SK-N-SH treated with all-trans-retinoic acid at 6 μM for 48 hours (cell line): ENCODE results near the gene GPR63.

Source experiments
- ATAC-seq: fragments of 200-7000 bp; cut with Tn5 transposase; 3 replicates; pipeline ENCODE4 v1.9.1; 2020; ENCODE audit warnings: mild to moderate bottlenecking, moderate library complexity
- ARNTL ChIP-seq: fragments of 450-650 bp; formaldehyde crosslinking; IDR thresholded peaks from 2 replicates; pipeline ENCODE4 v1.5.0; 2020; ENCODE audit warnings: low read depth, mild to moderate bottlenecking, moderate library complexity, borderline replicate concordance
- BACH2 ChIP-seq: fragments of 250-450 bp; sonication (Bioruptor Pico); IDR thresholded peaks from 2 replicates; pipeline ENCODE4 v1.9.0; 2021; ENCODE audit warnings: mild to moderate bottlenecking, borderline replicate concordance
- CREB5 ChIP-seq: fragments of 250-450 bp; sonication (Bioruptor Pico); IDR thresholded peaks from 2 replicates; pipeline ENCODE4 v1.5.1; 2020; ENCODE audit warnings: low read depth, mild to moderate bottlenecking, moderate library complexity
- CSDC2 ChIP-seq: fragments of 250-450 bp; sonication (Bioruptor Pico); IDR thresholded peaks from 2 replicates; pipeline ENCODE4 v1.5.0; 2020; ENCODE audit warnings: mild to moderate bottlenecking, moderate library complexity
- CSRNP3 ChIP-seq: fragments of 250-450 bp; sonication (Bioruptor Pico); IDR thresholded peaks from 2 replicates; pipeline ENCODE4 v1.5.1; 2021; ENCODE audit warnings: mild to moderate bottlenecking, moderate library complexity
- GLIS3 ChIP-seq: fragments of 250-450 bp; sonication (Bioruptor Pico); IDR thresholded peaks from 2 replicates; pipeline ENCODE4 v1.5.0; 2020; ENCODE audit warnings: mild to moderate bottlenecking, moderate library complexity
- ISL1 ChIP-seq: fragments of 250-450 bp; sonication (Bioruptor Pico); IDR thresholded peaks from 2 replicates; pipeline ENCODE4 v2.1.2; 2022; ENCODE audit warnings: mild to moderate bottlenecking, moderate library complexity
- OSR1 ChIP-seq: fragments of 250-450 bp; sonication (Bioruptor Pico); IDR thresholded peaks from 2 replicates; pipeline ENCODE4 v1.8.0; 2022; ENCODE audit warnings: moderate library complexity, mild to moderate bottlenecking, inconsistent platforms
- PATZ1 ChIP-seq: fragments of 250-450 bp; sonication (Bioruptor Pico); IDR thresholded peaks from 2 replicates; pipeline ENCODE4 v1.8.0; 2020; ENCODE audit warnings: mild to moderate bottlenecking, moderate library complexity, borderline replicate concordance
- POU6F1 ChIP-seq: fragments of 250-450 bp; sonication (Bioruptor Pico); IDR thresholded peaks from 2 replicates; pipeline ENCODE4 v1.8.0; 2021; ENCODE audit warnings: low read depth, mild to moderate bottlenecking, moderate library complexity, borderline replicate concordance
- PPARA ChIP-seq: fragments of 250-450 bp; sonication (Bioruptor Pico); IDR thresholded peaks from 2 replicates; pipeline ENCODE4 v1.5.0; 2020; ENCODE audit warnings: mild to moderate bottlenecking, borderline replicate concordance
- RARB ChIP-seq: fragments of 250-450 bp; sonication (Bioruptor Pico); IDR thresholded peaks from 2 replicates; pipeline ENCODE4 v1.8.0; 2021; ENCODE audit warnings: mild to moderate bottlenecking, moderate library complexity
- SNAI2 ChIP-seq: fragments of 250-450 bp; sonication (Bioruptor Pico); IDR thresholded peaks from 2 replicates; pipeline ENCODE4 v1.5.0; 2020; ENCODE audit warnings: mild to moderate bottlenecking, moderate library complexity
- TCF4 ChIP-seq: fragments of 250-450 bp; sonication (Bioruptor Pico); IDR thresholded peaks from 2 replicates; pipeline ENCODE4 v1.8.0; 2021; ENCODE audit warnings: mild to moderate bottlenecking, moderate library complexity, borderline replicate concordance
- TSHZ2 ChIP-seq: fragments of 250-450 bp; sonication (Bioruptor Pico); IDR thresholded peaks from 2 replicates; pipeline ENCODE4 v1.5.0; 2020; ENCODE audit warnings: mild to moderate bottlenecking, moderate library complexity
- ZC3H10 ChIP-seq: fragments of 250-450 bp; sonication (Bioruptor Pico); IDR thresholded peaks from 2 replicates; pipeline ENCODE4 v1.5.1; 2021; ENCODE audit warnings: mild to moderate bottlenecking, moderate library complexity
- ZFP30 ChIP-seq: fragments of 450-650 bp; formaldehyde crosslinking; IDR thresholded peaks from 2 replicates; pipeline ENCODE4 v1.5.0; 2022; ENCODE audit warnings: mild to moderate bottlenecking, moderate library complexity
- ZNF565 ChIP-seq: fragments of 450-650 bp; formaldehyde crosslinking; conservative IDR thresholded peaks from 2 replicates; pipeline ENCODE4 v1.5.0; 2020; ENCODE audit warnings: low read depth, mild to moderate bottlenecking, moderate library complexity
- ZNF70 ChIP-seq: fragments of 450-650 bp; formaldehyde crosslinking; IDR thresholded peaks from 2 replicates; pipeline ENCODE4 v1.5.0; 2020; ENCODE audit warnings: mild to moderate bottlenecking, moderate library complexity
- ZNF8 ChIP-seq: fragments of 450-650 bp; formaldehyde crosslinking; IDR thresholded peaks from 2 replicates; pipeline ENCODE4 v1.5.0; 2020; ENCODE audit warnings: mild to moderate bottlenecking, moderate library complexity

The GPR63 gene

GRCh38 chr6:96878143-96878542, 40.9 kb upstream of the GPR63 start:
- no peak for ATAC-seq
- TF ChIP-seq GLIS3 (CRISPR knock-in tag), result no peak
- 0 out of 2 replicates have a peak, but pooled peaks have one; percentile 17 for TF ChIP-seq ISL1

GRCh38 chr6:96876886-96877545, 39.7 kb upstream of the GPR63 start:
- ATAC-seq, result no peak
- TF ChIP-seq TSHZ2 (CRISPR knock-in tag) (no peak), BACH2 (CRISPR knock-in tag) (no peak), CSRNP3 (no peak), ZC3H10 (no peak), ZFP30 (no peak), TCF4 (CRISPR knock-in tag) (no peak), ZNF8 (CRISPR knock-in tag) (no peak), ISL1 (no peak), SNAI2 (no peak), CSDC2 (CRISPR knock-in tag) (no peak), RARB (no peak), PPARA (CRISPR knock-in tag) (no peak), PATZ1 (CRISPR knock-in tag) (no peak), CREB5 (no peak), ZNF70 (CRISPR knock-in tag) (no peak), ARNTL (CRISPR knock-in tag) (no peak)

GRCh38 chr6:96872976-96873375, 35.7 kb upstream of the GPR63 start:
- no peak for TF ChIP-seq ZNF565 (CRISPR knock-in tag)
- TF ChIP-seq RARB, result no peak
- no peak for TF ChIP-seq CREB5
- no peak for TF ChIP-seq PATZ1 (CRISPR knock-in tag)
- TF ChIP-seq OSR1 (CRISPR knock-in tag), result no peak
- no peak for TF ChIP-seq CSDC2 (CRISPR knock-in tag)
- TF ChIP-seq ZNF8 (CRISPR knock-in tag), result no peak
- TF ChIP-seq TSHZ2 (CRISPR knock-in tag), result no peak
- no peak for TF ChIP-seq TCF4 (CRISPR knock-in tag)
- no peak for TF ChIP-seq PPARA (CRISPR knock-in tag)
- no peak for TF ChIP-seq BACH2 (CRISPR knock-in tag)
- no peak for TF ChIP-seq ARNTL (CRISPR knock-in tag)
- no peak for TF ChIP-seq GLIS3 (CRISPR knock-in tag)
- no peak for TF ChIP-seq ISL1
- TF ChIP-seq ZNF70 (CRISPR knock-in tag), result no peak
- no peak for TF ChIP-seq SNAI2
- no peak for TF ChIP-seq POU6F1 (CRISPR knock-in tag)
- no peak for ATAC-seq
